DMS153 treated with DMSO at 0.1 percent for 48 hours (cell line): Measurements from ENCODE around the gene ITPR1.

Source experiments
- DNase-seq: peaks from one replicate; lab custom pipeline; 2025; ENCODE audit not compliant: unreplicated experiment; lab: John Stamatoyannopoulos, UW

The ITPR1 gene

GRCh38 chr3:4633078-4634004 lies 140.2 kb downstream of the ITPR1 start:
- peak; percentile 0 for DNase-seq

- DNase-seq: no peak
Observed at GRCh38 chr3:4634894-4635293, 141.7 kb downstream of the ITPR1 start.

- no peak for DNase-seq
Observed at GRCh38 chr3:4637265-4637664, 144.1 kb downstream of the ITPR1 start.

- DNase-seq: no peak
Observed at GRCh38 chr3:4641863-4642563, 148.9 kb downstream of the ITPR1 start.

- DNase-seq: no peak
Observed at GRCh38 chr3:4642611-4643010, 149.5 kb downstream of the ITPR1 start.

- no peak for DNase-seq
Observed at GRCh38 chr3:4643904-4644547, 150.9 kb downstream of the ITPR1 start.

GRCh38 chr3:4644951-4645350 lies 151.8 kb downstream of the ITPR1 start:
- DNase-seq: no peak

- no peak for DNase-seq
Observed at GRCh38 chr3:4645468-4645867, 152.3 kb downstream of the ITPR1 start.

- no peak for DNase-seq
Observed at GRCh38 chr3:4647411-4647810, 154.3 kb downstream of the ITPR1 start.

GRCh38 chr3:4655145-4656045 lies 162.2 kb downstream of the ITPR1 start:
- DNase-seq: no peak

GRCh38 chr3:4656059-4656458 lies 162.9 kb downstream of the ITPR1 start:
- DNase-seq: peak; percentile 10

- no peak for DNase-seq
Observed at GRCh38 chr3:4656626-4657328, 163.6 kb downstream of the ITPR1 start.

- no peak for DNase-seq
Observed at GRCh38 chr3:4660936-4661335, 167.8 kb downstream of the ITPR1 start.

GRCh38 chr3:4664412-4664811 lies 171.3 kb downstream of the ITPR1 start:
- DNase-seq: no peak

GRCh38 chr3:4665197-4665596 lies 172.0 kb downstream of the ITPR1 start:
- DNase-seq: no peak

GRCh38 chr3:4666071-4666470 lies 172.9 kb downstream of the ITPR1 start:
- DNase-seq: no peak

GRCh38 chr3:4670352-4670751 lies 177.2 kb downstream of the ITPR1 start:
- no peak for DNase-seq

GRCh38 chr3:4672725-4673275 lies 179.7 kb downstream of the ITPR1 start:
- DNase-seq: no peak

GRCh38 chr3:4674216-4674615 lies 181.1 kb downstream of the ITPR1 start:
- no peak for DNase-seq

- DNase-seq: no peak
Observed at GRCh38 chr3:4675704-4676103, 182.6 kb downstream of the ITPR1 start.
